Adipocyte (in vitro differentiated cells): ENCODE data around the gene LST1.

ENCODE experiments used
- DNase-seq: peaks from one replicate; pipeline ENCODE4 v3.0.0-alpha.2; 2015; ENCODE audit warnings: low read depth
- H3K27me3 ChIP-seq: replicated peaks from 2 replicates; pipeline ENCODE4 v1.7.0; 2013; ENCODE audit warnings: mild to moderate bottlenecking, low read length, moderate library complexity; ENCODE audit not compliant: control insufficient read depth, insufficient read depth
- H3K36me3 ChIP-seq: 2 replicates; pipeline ENCODE4 v1.7.0; 2013; ENCODE audit warnings: low read length, mild to moderate bottlenecking, moderate library complexity; ENCODE audit not compliant: control insufficient read depth, insufficient read depth, severe bottlenecking
- H3K4me1 ChIP-seq: 2 replicates; pipeline ENCODE4 v1.7.0; 2013; ENCODE audit warnings: mild to moderate bottlenecking, low read length, moderate library complexity; ENCODE audit not compliant: control insufficient read depth, insufficient read depth
- H3K4me3 ChIP-seq: 2 replicates; pipeline ENCODE4 v1.7.0; 2013; ENCODE audit warnings: mild to moderate bottlenecking, low read length, moderate library complexity
- H3K9ac ChIP-seq: 2 replicates; pipeline ENCODE4 v1.7.0; 2013; ENCODE audit warnings: mild to moderate bottlenecking, low read length, moderate library complexity
- H3K9me3 ChIP-seq: 2 replicates; pipeline ENCODE4 v1.7.0; 2013; ENCODE audit warnings: mild to moderate bottlenecking, low read length, moderate library complexity; ENCODE audit not compliant: control insufficient read depth

The LST1 gene

DNA sequence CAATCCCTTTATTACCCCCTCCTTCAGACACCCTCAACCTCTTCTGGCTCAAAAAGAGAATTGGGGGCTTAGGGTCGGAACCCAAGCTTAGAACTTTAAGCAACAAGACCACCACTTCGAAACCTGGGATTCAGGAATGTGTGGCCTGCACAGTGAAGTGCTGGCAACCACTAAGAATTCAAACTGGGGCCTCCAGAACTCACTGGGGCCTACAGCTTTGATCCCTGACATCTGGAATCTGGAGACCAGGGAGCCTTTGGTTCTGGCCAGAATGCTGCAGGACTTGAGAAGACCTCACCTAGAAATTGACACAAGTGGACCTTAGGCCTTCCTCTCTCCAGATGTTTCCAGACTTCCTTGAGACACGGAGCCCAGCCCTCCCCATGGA is 8.5 kb upstream of the LST1 start:
- H3K27me3 ChIP-seq: peaks cover 8% of the 10 kb centered on the region
- no peak overlapping the region for H3K4me3 ChIP-seq
- no peak overlapping the region for H3K9ac ChIP-seq
- DNase-seq: no peak
- H3K36me3 ChIP-seq: no peaks in the 10 kb centered on the region
- no peaks in the 10 kb centered on the region for H3K9me3 ChIP-seq
- peaks cover 15% of the 10 kb centered on the region for H3K4me1 ChIP-seq

DNA sequence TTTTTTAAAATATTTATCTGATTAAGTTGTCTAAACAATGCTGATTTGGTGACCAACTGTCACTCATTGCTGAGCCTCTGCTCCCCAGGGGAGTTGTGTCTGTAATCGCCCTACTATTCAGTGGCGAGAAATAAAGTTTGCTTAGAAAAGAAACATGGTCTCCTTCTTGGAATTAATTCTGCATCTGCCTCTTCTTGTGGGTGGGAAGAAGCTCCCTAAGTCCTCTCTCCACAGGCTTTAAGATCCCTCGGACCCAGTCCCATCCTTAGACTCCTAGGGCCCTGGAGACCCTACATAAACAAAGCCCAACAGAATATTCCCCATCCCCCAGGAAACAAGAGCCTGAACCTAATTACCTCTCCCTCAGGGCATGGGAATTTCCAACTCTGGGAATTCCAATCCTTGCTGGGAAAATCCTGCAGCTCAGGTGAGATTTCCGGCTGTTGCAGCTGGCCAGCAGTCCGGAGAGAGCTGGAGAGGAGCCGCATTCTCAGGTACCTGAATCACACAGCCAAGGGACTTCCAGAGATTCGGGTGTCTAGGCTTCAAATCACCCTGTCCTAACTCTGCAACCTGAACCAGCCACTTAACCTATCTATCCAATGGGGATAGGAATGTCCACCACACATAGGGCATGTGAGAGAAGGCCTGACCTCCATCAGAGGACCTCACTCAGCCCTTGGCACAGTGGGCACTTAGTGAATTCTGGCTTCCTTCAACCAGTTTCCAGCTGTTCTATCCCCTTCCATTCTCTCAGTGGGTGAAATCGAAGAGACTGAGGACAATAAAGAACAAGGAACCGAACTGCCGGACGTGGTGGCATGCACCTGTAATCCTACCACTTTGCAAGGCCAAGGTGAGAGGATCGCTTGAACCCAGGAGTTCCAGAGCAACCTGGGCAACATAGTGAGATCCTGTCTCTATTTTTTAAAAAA is 7.6 kb upstream of the LST1 start:
- peaks cover 4% of the 10 kb centered on the region for H3K27me3 ChIP-seq
- DNase-seq: no peak
- H3K4me1 ChIP-seq: peaks cover 15% of the 10 kb centered on the region
- no peaks in the 10 kb centered on the region for H3K36me3 ChIP-seq
- no peaks in the 10 kb centered on the region for H3K9me3 ChIP-seq
- no peak overlapping the region for H3K9ac ChIP-seq
- H3K4me3 ChIP-seq: no peak overlapping the region

DNA sequence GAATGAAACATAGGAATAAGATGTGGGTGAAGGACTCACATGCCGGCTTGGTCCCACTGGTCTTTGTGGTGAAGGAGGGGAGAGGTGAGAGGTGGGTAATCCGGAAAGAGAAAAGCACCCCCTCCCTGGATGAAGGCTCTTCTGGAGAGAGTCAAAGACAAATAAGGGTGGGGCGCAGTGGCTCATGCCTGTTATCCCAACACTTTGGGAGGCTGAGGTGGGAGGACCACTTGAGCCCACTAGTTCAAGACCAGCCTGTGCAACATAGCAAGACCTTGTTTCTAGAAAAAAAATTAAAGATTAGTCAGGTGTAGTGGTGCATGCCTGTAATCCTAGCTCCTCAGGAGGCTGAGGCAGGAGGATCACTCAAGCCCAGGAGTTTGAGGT is 7.0 kb upstream of the LST1 start:
- no peaks in the 10 kb centered on the region for H3K36me3 ChIP-seq
- H3K4me3 ChIP-seq: no peak overlapping the region
- DNase-seq: no peak
- peaks cover 15% of the 10 kb centered on the region for H3K4me1 ChIP-seq
- H3K9me3 ChIP-seq: no peaks in the 10 kb centered on the region
- H3K9ac ChIP-seq: no peak overlapping the region
- H3K27me3 ChIP-seq: peaks cover 4% of the 10 kb centered on the region

DNA sequence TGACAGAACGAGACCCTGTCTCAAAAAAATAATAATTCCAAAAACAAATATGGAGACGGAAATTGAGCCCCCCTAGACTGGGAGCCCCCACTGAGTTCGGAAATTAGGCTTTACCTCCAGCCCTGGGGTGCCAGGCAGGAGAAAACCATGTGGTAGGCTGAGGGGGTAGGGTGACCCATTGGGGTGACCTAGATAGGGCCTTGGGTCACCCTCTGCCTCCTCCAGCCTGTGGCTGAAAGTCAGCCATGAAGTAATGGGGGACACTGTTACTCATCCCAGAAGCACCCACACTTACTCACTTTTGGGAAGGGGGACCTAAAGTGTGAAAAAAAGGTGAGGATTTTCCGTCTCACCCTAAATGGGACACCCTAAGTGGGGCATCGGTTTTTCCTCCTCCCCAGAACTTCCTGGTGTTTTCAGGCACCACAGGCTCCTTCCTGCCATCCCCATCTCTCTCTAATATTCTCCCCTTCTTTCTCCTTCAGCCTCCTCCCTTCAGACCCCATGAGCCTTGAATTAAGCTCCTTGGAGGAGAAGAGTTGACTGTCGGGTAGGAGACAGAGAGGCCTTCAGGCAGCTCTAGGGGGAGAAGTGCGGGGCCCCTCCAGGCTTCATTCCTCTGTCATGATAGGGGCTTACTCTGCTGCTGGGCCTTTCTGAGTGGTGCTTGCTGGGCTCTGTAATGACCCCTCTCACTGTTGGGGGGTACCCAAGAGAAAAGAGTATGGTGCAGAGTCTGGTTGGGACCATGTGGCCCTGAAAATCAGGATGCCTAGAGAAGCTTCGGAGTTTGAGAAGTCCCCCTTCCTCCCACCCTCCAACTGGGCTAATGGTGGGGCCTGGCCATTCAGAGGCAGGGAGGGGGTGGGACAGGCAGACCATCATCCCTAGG is 6.3 kb upstream of the LST1 start:
- Histone ChIP-seq H3K9me3 (no peaks in the 10 kb centered on the region), H3K9ac (no peak overlapping the region), H3K4me3 (no peak overlapping the region), H3K27me3 (peaks cover 4% of the 10 kb centered on the region), H3K4me1 (peaks cover 15% of the 10 kb centered on the region), H3K36me3 (no peaks in the 10 kb centered on the region)
- DNase-seq: no peak

DNA sequence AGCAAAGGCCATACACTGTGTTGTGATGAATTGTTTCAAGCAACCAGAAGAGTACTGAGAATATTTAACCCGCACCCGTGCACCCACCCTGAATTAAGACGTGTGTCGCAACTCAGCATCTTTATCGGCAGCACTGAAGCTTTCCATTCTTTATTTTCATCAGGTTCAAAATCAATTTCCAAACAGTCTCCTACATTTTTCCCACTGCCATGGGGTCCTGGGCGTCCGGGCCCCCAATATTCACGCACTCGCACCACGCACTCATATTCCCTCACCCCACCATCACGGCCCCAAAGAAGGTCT is 5.7 kb upstream of the LST1 start:
- no peaks in the 10 kb centered on the region for H3K9me3 ChIP-seq
- no peaks in the 10 kb centered on the region for H3K36me3 ChIP-seq
- peaks cover 4% of the 10 kb centered on the region for H3K27me3 ChIP-seq
- DNase-seq: no peak
- peak overlapping the region; percentile 96 for H3K4me3 ChIP-seq
- peak overlapping the region; percentile 96 for H3K9ac ChIP-seq
- peaks cover 11% of the 10 kb centered on the region for H3K4me1 ChIP-seq

DNA sequence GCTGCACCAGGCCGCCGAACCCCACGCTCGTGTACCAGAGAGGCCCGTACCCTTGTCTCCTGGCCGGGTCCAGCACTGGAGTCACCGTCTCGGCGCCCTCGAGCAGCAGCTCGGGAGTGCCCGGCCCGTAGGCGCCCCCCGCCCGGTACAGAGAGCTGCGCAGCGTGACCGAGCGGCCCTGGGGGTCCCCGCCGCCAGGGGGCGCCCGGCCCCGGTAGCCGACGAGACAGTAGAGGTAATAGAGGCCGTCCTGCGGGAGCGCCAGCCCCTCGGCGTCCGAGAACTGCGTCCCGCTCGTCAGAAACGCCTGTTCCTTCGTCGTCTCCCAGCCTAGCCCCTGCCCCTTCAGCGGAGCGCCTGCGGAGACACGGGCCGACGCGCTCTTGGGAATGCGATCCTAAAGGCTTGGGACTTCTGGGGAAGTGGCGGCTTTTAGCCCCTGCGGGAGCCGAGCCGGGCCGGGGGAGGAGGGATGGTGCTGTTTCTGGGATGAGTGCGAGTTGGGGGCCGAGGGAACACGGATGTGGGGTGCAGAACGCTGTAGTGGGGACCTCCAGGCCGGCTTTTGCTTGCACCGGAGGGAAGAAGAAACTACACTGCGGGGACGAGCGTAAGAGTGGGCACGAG is 5.2 kb upstream of the LST1 start:
- H3K4me1 ChIP-seq: peaks cover 10% of the 10 kb centered on the region
- H3K9me3 ChIP-seq: no peaks in the 10 kb centered on the region
- peak overlapping the region; percentile 96 for H3K9ac ChIP-seq
- H3K4me3 ChIP-seq: peak overlapping the region; percentile 96
- peaks cover 4% of the 10 kb centered on the region for H3K27me3 ChIP-seq
- peak; percentile 93 for DNase-seq
- no peaks in the 10 kb centered on the region for H3K36me3 ChIP-seq

DNA sequence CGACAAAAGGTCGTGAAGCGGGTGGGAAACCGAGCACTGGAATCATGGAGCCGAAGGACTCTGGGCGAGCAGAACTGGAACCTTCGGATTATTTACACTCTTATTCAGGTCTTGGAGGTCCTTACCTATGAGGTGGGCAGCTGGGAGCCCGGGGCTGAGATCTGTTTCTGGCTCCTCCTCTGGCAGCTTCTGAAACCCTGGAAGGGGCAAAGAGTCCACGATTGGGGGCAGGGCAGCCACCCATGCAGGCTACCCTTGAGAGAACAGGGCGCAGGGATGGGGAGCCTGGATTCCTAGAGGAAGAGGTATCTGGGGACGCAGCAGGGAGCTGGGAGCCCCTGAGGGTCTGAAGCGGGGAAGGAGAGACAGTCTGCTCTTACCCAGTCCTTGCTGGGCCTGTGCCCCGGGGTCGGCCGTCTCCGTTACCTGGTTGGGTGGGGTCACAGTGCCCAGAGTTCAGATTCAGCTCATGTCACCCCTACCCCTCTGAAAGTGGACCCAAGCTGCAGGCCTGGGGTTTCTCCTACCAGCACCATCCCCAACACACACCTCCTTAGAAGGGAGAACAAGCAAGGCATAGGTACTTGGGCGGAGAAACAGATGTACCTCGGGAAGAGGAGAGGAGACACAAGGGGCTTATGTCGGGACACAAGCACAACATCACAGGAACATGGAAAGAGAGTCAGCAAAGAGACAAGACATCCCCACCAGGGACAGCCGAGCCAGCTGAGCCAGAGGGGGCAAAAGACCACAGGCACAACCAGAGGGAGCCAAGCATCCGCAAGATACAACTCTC is 4.4 kb upstream of the LST1 start:
- peaks cover 10% of the 10 kb centered on the region for H3K4me1 ChIP-seq
- no peaks in the 10 kb centered on the region for H3K36me3 ChIP-seq
- H3K9ac ChIP-seq: peak overlapping the region; percentile 96
- peak overlapping the region; percentile 96 for H3K4me3 ChIP-seq
- no peak for DNase-seq
- H3K9me3 ChIP-seq: no peaks in the 10 kb centered on the region
- no peaks in the 10 kb centered on the region for H3K27me3 ChIP-seq

DNA sequence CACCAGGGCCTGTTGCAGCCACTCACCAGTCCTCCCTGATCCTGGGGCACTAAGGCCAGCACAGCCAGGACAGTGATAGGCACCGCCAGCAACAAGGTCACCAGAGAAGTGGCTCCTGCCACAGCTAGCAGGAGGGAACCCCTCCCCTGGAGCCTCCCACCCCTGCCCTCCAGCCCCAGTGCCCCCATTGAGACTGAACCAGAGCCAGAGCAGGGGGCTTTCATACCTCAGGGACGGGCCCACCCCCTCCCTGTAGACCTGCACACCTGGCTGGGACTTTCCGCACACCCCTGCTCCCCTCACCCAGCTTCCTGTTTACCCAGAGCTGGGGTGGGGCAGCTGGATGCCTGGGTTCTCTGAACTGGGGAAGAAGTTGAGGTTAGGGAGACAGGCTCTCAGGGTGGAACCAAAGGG is 3.8 kb upstream of the LST1 start, which contains the start of gene LTB:
Gene LTB, minus strand, starts transcription at position 195 of the 414 bp plus-strand sequence. Its CDS starts 7 bp downstream, at position 188.
- H3K9ac ChIP-seq: peak within 1 kb of the TSS; percentile 96
- H3K27me3 ChIP-seq: no peaks in the 10 kb centered on the region
- H3K9me3 ChIP-seq: no peaks in the 10 kb centered on the region
- peaks cover 10% of the 10 kb centered on the region for H3K4me1 ChIP-seq
- no peaks in the 10 kb centered on the region for H3K36me3 ChIP-seq
- peak within 1 kb of the TSS; percentile 96 for H3K4me3 ChIP-seq
- DNase-seq: no peak

DNA sequence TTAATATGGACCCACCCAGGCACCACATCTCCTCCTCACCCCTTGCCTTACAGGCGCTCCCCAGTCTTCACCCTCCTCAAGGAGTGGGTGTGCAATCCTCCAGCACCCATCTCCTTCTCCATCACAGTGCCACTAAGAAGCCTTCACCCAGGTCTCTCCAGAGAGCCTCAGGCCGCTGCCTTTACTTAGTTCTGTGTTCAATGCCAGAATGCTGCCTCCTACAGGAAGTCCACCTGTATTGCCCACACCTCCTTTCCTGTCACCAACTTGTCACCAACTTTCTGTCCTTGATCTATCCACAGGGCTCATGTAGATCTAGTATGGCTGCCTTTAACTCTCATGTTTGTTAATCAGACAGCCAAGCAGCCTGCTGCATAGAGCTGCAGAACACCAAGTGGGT is 586 bp upstream of the LST1 start:
- H3K9ac ChIP-seq: no peak overlapping the region
- H3K4me1 ChIP-seq: peaks cover 8% of the 10 kb centered on the region
- H3K27me3 ChIP-seq: no peaks in the 10 kb centered on the region
- no peaks in the 10 kb centered on the region for H3K36me3 ChIP-seq
- no peak for DNase-seq
- H3K9me3 ChIP-seq: no peaks in the 10 kb centered on the region
- no peak overlapping the region for H3K4me3 ChIP-seq

DNA sequence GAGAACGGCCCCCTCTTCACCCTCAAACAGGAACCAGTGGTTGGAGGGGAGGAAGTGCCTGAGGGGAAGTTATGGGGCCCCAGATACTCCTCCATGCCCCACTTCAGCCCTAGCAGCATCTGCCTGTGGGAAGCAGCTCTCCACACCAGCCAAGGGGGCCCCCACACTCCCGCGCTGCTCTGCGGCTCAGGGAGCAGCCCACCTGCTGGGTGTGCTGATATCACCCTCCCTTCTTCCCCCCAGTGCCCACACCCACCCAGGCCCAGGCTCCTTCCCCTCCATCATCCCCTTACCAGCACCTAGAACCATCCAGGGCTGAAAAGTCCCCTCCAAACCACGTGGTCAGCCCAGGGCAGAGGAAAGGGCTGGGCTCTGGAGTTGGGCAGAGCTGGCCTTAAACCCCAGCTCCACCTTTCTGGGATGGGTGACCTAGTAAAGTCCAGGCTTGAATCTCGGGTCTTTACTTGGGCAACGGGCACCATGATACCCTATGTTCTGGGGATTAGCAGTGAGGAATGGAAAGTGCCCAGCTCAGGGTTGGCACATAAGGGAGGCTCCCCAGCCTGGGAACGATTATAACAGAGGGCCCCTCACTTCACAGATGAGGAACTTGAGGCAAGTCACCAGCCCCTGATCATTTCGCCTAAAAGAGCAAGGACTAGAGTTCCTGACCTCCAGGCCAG is 663 bp downstream of the LST1 start:
- no peaks in the 10 kb centered on the region for H3K27me3 ChIP-seq
- H3K4me3 ChIP-seq: no peak overlapping the region
- no peak overlapping the region for H3K9ac ChIP-seq
- no peaks in the 10 kb centered on the region for H3K36me3 ChIP-seq
- H3K9me3 ChIP-seq: no peaks in the 10 kb centered on the region
- DNase-seq: no peak
- peaks cover 2% of the 10 kb centered on the region for H3K4me1 ChIP-seq
